ENCODE data around the gene LIFR.

LIFR gene

GRCh38 chr5:38434966-38435705 is 121.3 kb downstream of the LIFR start:
- no peak for DNase-seq

DNA sequence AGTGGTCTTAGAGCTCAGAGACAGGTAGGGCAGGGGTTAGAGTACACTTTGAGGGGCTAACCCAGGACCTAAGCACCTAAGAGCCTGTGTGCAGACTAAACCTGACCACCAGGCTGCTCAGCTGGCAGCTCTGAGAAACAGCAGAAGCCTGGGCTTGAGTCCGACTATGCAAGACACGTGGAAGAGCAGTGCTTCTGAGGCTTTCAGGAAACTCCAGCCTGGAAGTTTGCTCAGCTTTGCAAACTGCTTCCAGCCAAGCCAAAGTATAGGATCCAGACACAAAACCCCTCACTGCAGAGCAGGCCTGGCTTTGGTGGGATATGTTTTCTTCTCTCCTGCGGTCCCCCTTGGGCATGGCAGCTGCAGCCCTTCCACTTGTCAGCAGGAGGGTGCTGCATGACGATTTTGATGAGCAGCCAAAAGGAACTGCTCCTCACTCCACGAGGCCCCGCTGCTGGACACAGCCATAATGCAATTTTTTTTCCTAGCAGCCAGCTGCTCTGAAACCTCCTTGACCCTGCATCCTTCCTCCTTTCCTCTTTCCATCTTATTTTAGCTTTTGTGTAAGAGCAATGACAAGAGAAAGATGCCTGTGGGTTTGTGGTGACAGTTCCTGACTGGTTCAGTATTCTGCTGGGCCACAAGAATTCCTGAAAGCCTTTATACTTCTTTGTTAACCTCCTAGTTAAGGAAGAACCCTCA is 123.1 kb downstream of the LIFR start:
- DNase-seq: no peak

DNA sequence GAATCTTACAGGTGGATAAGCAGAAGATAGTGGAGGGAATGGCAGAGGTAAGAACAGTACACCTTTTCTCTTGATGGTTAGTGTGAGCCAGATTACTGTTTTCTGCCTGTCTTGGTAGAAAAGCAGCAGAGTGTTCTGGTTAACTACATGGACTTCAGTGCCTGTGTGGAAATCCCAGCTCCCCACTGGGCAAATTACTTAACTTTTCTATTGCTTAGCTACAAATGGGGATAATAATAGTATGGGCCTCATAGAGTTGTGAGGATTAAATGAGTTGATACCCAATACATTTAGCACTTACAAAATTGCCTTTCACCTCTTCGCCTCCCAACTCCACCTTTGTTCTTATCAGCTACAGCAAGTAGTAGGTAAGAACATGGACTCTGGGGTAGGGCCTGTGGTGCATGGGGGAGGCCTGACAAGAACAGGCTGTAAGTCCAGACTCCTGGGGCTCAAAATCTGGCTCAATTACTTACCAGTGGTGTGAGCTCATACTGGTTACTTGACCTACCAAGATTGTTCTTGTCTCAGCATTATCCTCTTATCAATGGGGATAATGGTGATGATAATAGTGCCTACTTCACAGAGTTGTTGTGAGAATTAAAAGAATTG is 125.1 kb downstream of the LIFR start:
- DNase-seq: no peak

DNA sequence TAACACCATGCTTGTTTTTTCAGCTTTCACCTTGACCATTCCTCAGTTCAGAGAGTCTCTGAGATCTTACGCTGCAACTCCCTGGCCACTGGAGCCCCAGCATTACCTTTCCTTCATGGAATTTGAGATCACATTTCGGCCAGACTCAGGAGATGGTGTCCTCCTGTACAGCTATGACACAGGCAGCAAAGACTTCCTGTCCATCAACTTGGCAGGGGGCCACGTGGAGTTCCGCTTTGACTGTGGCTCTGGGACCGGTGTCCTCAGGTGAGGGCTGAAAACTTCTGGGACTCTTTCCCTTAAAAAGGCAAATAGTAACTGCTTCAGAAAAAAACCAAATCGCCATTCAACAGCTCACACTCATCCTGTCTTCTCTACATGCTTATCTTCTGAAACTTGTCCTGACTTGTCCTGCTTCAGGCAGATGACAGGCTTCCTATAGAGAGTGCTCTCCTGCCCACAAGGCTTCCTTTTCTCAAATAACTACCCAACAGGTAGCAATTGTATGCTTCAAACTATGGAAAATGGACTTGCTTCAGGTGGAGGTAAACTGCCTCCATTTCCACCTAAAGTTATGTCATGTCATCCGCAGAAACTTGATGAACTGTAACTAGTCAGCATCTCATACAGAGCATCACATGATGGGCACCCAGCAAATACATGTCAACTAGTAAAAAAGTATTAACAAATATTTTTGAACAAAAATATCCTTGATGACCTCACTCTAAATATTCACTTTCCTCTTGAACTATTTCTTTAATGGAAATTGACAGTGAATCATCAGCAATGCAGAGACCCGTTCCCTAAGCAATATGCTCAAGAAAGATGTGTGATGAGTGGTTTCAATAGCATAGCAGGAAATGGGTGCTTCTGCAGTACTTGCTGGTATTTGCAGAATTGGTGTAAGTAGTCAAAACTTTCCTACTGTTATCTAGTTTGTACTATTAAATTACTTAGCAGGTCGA is 129.2 kb downstream of the LIFR start:
- no peak for DNase-seq

DNA sequence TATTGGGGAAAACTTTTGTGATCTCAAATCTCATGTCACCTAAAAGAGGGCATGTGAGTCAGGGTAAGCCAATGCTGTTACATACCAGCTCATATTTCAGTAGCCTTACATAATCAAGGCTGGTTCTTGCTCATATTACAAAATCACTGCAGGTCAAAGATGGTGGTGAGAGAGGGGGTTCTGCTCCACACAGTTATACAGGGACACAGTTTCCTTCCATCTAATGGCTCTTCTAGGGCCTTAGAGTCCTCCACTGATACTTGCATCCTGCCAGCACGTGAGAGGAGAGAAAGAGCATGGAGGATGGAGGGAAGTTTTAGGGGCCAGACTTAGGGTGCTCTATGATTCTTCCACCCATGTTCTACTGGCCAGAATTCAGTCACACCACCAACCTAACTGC is 130.0 kb downstream of the LIFR start:
- DNase-seq: no peak
